ENCODE results near the gene SFTPA2.
"Not testable (repeated sequence)": the region's sequence is repeated elsewhere in the genome, so short reads cannot be mapped to it uniquely, and the experiment has no call there.

SFTPA2 gene
- total RNA-seq: 0 reads per million in 2 donors

GRCh38 chr10:79560160-79560709, at the start of gene SFTPA2:
Gene SFTPA2 (minus strand): TSS chr10:79560407. CDS start chr10:79559483, 924 bp downstream.
- no peak for DNase-seq

GRCh38 chr10:79608505-79609375, 48.5 kb upstream of the SFTPA2 start:
- DNase-seq: peak in 1 of 5 experiments; percentile 70

GRCh38 chr10:79605308-79605707, 45.1 kb upstream of the SFTPA2 start:
- DNase-seq: no peak

- DNase-seq: no peak
Observed at GRCh38 chr10:79604294-79604693, 44.1 kb upstream of the SFTPA2 start.

GRCh38 chr10:79602953-79603352, 42.7 kb upstream of the SFTPA2 start:
- no peak for DNase-seq

- no peak for DNase-seq
Observed at GRCh38 chr10:79601939-79602338, 41.7 kb upstream of the SFTPA2 start.

GRCh38 chr10:79599644-79600043, 39.4 kb upstream of the SFTPA2 start:
- not testable (repeated sequence) for DNase-seq

GRCh38 chr10:79595510-79595909, 35.3 kb upstream of the SFTPA2 start:
- no peak for DNase-seq

GRCh38 chr10:79594565-79594964, 34.4 kb upstream of the SFTPA2 start:
- not testable (repeated sequence) for DNase-seq

GRCh38 chr10:79593377-79593776, 33.2 kb upstream of the SFTPA2 start:
- DNase-seq: no peak

- DNase-seq: no peak
Observed at GRCh38 chr10:79588800-79589199, 28.6 kb upstream of the SFTPA2 start.

GRCh38 chr10:79586933-79587332, 26.7 kb upstream of the SFTPA2 start:
- DNase-seq: no peak

GRCh38 chr10:79585870-79586527, 25.8 kb upstream of the SFTPA2 start:
- no peak for DNase-seq

- DNase-seq: no peak
Observed at GRCh38 chr10:79583488-79584024, 23.3 kb upstream of the SFTPA2 start.

GRCh38 chr10:79582954-79583353, 22.7 kb upstream of the SFTPA2 start:
- DNase-seq: peak in 1 of 5 experiments; percentile 30

- DNase-seq: no peak
Observed at GRCh38 chr10:79582096-79582495, 21.9 kb upstream of the SFTPA2 start.

- DNase-seq: no peak
Observed at GRCh38 chr10:79581044-79581443, 20.8 kb upstream of the SFTPA2 start.

GRCh38 chr10:79579361-79579760, 19.2 kb upstream of the SFTPA2 start:
- no peak for DNase-seq

GRCh38 chr10:79570624-79571023, 10.4 kb upstream of the SFTPA2 start:
- not testable (repeated sequence) for DNase-seq

- DNase-seq: no peak
Observed at GRCh38 chr10:79563426-79563825, 3.2 kb upstream of the SFTPA2 start.

GRCh38 chr10:79562135-79562756, 2.0 kb upstream of the SFTPA2 start:
- peak; percentile 16 to 80 (median 37) for DNase-seq

GRCh38 chr10:79561257-79561656, 1.1 kb upstream of the SFTPA2 start:
- DNase-seq: no peak

GRCh38 chr10:79559726-79560125, 481 bp downstream of the SFTPA2 start:
- DNase-seq: no peak
